OCI-LY3 (cell line): ENCODE results near the gene WWOX.

ENCODE experiments used
- CTCF ChIP-seq: fragments of 200-600, 300-600 bp; sonication (generic); IDR thresholded peaks from 2 replicates; pipeline ENCODE4 v1.5.1; 2014; ENCODE audit warnings: antibody characterized with exemption, low read length, low read depth
- EZH2phosphoT487 ChIP-seq: fragments of 200-600 bp; shearing (Covaris generic); IDR thresholded peaks from 2 replicates; pipeline ENCODE4 v1.6.1; 2018; ENCODE audit warnings: antibody characterized with exemption, mixed run types, low read depth

GRCh38 chr16:79021991-79022630 is 922.7 kb downstream of the WWOX start:
- TF ChIP-seq CTCF: no peak
- no peak for TF ChIP-seq EZH2phosphoT487
